ENCODE results near the gene MAP3K3. TPM values are rescaled to one million over a fixed set of nuclear protein-coding genes. Genes with fewer than 3 reads are reported as not detected.

MAP3K3 gene
- total and polyA plus RNA-seq, 4 donors, result 24.5 to 56.3 (median 41.5) TPM

DNA sequence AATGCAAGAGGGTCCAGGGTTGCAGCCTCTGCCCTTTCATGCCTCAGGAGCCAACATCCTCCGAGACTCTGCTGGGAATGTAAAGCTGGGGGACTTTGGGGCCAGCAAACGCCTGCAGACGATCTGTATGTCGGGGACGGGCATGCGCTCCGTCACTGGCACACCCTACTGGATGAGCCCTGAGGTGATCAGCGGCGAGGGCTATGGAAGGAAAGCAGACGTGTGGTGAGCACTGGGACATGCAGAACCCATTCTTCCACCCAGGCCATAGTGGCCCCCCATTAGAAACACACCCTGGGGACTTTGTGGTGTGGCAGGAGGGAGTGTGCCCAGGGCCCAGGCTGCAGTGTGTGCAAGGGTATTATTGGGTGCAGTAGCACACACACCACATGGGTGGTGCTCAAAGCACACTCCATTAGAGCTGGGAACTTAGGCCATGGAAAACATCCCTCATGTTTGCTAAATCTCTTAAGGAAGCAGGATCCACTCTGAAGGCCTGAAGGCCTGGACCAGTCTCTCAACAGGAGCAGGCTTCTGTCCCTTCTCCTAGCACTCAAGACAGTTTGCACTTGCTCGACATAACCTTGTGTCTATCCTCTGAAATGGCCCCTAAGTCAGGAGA is 70.1 kb downstream of the MAP3K3 start:
- Histone ChIP-seq H3K36me3 (ENCODE audit: control insufficient read depth in 4 of 4, insufficient read depth in 4 of 4, low read length in 4 of 4) (peaks cover 21 to 64% (median 37%) of the 10 kb centered on the region in 4 donors), H3K9ac (ENCODE audit: insufficient read depth in 1 of 2, low read length in 2 of 2) (no peak overlapping the region), H3K9me3 (ENCODE audit: control insufficient read depth in 4 of 4, insufficient read depth in 3 of 4, low read length in 3 of 4) (no peaks in the 10 kb centered on the region), H3K27me3 (ENCODE audit: control insufficient read depth in 3 of 3, insufficient read depth in 3 of 3, low read length in 2 of 3) (no peaks in the 10 kb centered on the region), H3K27ac (ENCODE audit: low read depth in 1 of 2, low read length in 1 of 2) (no peak overlapping the region), H3K4me3 (no peak overlapping the region), H3K4me1 (ENCODE audit: control insufficient read depth in 5 of 5, insufficient read depth in 5 of 5, low read length in 5 of 5) (peaks cover 0 to 19% (median 0%) of the 10 kb centered on the region in 5 donors)
- ATAC-seq (ENCODE audit: insufficient read depth, low FRiP score) (no peak), DNase-seq (no peak)
- WGBS, 2 donors, result 96% methylated on average over 11 of the region's 11 CpGs
- TF ChIP-seq, protein P1, sequence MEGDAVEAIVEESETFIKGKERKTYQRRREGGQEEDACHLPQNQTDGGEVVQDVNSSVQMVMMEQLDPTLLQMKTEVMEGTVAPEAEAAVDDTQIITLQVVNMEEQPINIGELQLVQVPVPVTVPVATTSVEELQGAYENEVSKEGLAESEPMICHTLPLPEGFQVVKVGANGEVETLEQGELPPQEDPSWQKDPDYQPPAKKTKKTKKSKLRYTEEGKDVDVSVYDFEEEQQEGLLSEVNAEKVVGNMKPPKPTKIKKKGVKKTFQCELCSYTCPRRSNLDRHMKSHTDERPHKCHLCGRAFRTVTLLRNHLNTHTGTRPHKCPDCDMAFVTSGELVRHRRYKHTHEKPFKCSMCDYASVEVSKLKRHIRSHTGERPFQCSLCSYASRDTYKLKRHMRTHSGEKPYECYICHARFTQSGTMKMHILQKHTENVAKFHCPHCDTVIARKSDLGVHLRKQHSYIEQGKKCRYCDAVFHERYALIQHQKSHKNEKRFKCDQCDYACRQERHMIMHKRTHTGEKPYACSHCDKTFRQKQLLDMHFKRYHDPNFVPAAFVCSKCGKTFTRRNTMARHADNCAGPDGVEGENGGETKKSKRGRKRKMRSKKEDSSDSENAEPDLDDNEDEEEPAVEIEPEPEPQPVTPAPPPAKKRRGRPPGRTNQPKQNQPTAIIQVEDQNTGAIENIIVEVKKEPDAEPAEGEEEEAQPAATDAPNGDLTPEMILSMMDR (IDR thresholded peaks at IDR 0.05; ENCODE audit: control extremely low read depth, extremely low read depth), result no peak

GRCh38 chr17:63693411-63694113 is 71.3 kb downstream of the MAP3K3 start:
- ATAC-seq (ENCODE audit: insufficient read depth, low FRiP score), result no peak
- no peak for DNase-seq
- no peak overlapping the region for H3K27ac ChIP-seq (ENCODE audit: low read depth in 1 of 2, low read length in 1 of 2)
- no peaks in the 10 kb centered on the region for H3K27me3 ChIP-seq (ENCODE audit: control insufficient read depth in 3 of 3, insufficient read depth in 3 of 3, low read length in 2 of 3)
- TF ChIP-seq, protein P1 (IDR thresholded peaks at IDR 0.05; ENCODE audit: control extremely low read depth, extremely low read depth), result no peak
- 92% methylated on average over 18 of the region's 18 CpGs for WGBS, 2 donors
- H3K9ac ChIP-seq (ENCODE audit: insufficient read depth in 1 of 2, low read length in 2 of 2), result no peak overlapping the region
- no peak overlapping the region for H3K4me3 ChIP-seq
- H3K36me3 ChIP-seq (ENCODE audit: control insufficient read depth in 4 of 4, insufficient read depth in 4 of 4, low read length in 4 of 4), result peaks cover 17 to 55% (median 33%) of the 10 kb centered on the region in 4 donors
- peaks cover 0 to 22% (median 2%) of the 10 kb centered on the region in 5 donors for H3K4me1 ChIP-seq (ENCODE audit: control insufficient read depth in 5 of 5, insufficient read depth in 5 of 5, low read length in 5 of 5)
- no peaks in the 10 kb centered on the region for H3K9me3 ChIP-seq (ENCODE audit: control insufficient read depth in 4 of 4, insufficient read depth in 3 of 4, low read length in 3 of 4)

GRCh38 chr17:63694229-63694949 is 72.2 kb downstream of the MAP3K3 start:
- TF ChIP-seq, protein P1 (IDR thresholded peaks at IDR 0.05; ENCODE audit: control extremely low read depth, extremely low read depth), result no peak
- Histone ChIP-seq H3K27ac (ENCODE audit: low read depth in 1 of 2, low read length in 1 of 2) (no peak overlapping the region), H3K4me3 (no peak overlapping the region), H3K36me3 (ENCODE audit: control insufficient read depth in 4 of 4, insufficient read depth in 4 of 4, low read length in 4 of 4) (peaks cover 11 to 47% (median 28%) of the 10 kb centered on the region in 4 donors), H3K4me1 (ENCODE audit: control insufficient read depth in 5 of 5, insufficient read depth in 5 of 5, low read length in 5 of 5) (peaks cover 0 to 22% (median 2%) of the 10 kb centered on the region in 5 donors), H3K9me3 (ENCODE audit: control insufficient read depth in 4 of 4, insufficient read depth in 3 of 4, low read length in 3 of 4) (no peaks in the 10 kb centered on the region), H3K9ac (ENCODE audit: insufficient read depth in 1 of 2, low read length in 2 of 2) (no peak overlapping the region), H3K27me3 (ENCODE audit: control insufficient read depth in 3 of 3, insufficient read depth in 3 of 3, low read length in 2 of 3) (no peaks in the 10 kb centered on the region)
- DNase-seq (no peak), ATAC-seq (ENCODE audit: insufficient read depth, low FRiP score) (no peak)
- 82 to 90% methylated on average over 12 of the region's 12 CpGs for WGBS, 2 donors
